NCI-H2171 treated with DMSO at 0.1 percent for 48 hours (cell line): ENCODE data around the gene OSGIN1.

ENCODE experiments used
- DNase-seq: peaks from one replicate; lab custom pipeline; 2025; lab: John Stamatoyannopoulos, UW

Gene OSGIN1

GRCh38 chr16:83958137-83958845, 5.3 kb downstream of the OSGIN1 start:
- no peak for DNase-seq

- DNase-seq = no peak
Observed at GRCh38 chr16:83958846-83959565, 6.0 kb downstream of the OSGIN1 start.

GRCh38 chr16:83959656-83960434, 6.8 kb downstream of the OSGIN1 start:
- no peak for DNase-seq

- DNase-seq = no peak
Observed at GRCh38 chr16:83960521-83961249, 7.6 kb downstream of the OSGIN1 start.

- DNase-seq = no peak
Observed at GRCh38 chr16:83961591-83961990, 8.6 kb downstream of the OSGIN1 start.

- no peak for DNase-seq
Observed at GRCh38 chr16:83963277-83964119, 10.5 kb downstream of the OSGIN1 start.

- no peak for DNase-seq
Observed at GRCh38 chr16:83964684-83965443, 11.8 kb downstream of the OSGIN1 start.

- DNase-seq = no peak
Observed at GRCh38 chr16:83965444-83966152, 12.6 kb downstream of the OSGIN1 start.

GRCh38 chr16:83966153-83966696, 13.2 kb downstream of the OSGIN1 start:
- no peak for DNase-seq

- peak; percentile 11 for DNase-seq
Observed at GRCh38 chr16:83967091-83967490, 14.1 kb downstream of the OSGIN1 start.

GRCh38 chr16:83967838-83968305, 14.8 kb downstream of the OSGIN1 start, which contains the start of gene NECAB2:
Gene NECAB2 (plus strand): TSS chr16:83968244. CDS start chr16:83968649, 405 bp downstream.
- DNase-seq = peak; percentile 13

GRCh38 chr16:83968306-83968851, 15.3 kb downstream of the OSGIN1 start:
- no peak for DNase-seq

GRCh38 chr16:83968891-83969649, 16.0 kb downstream of the OSGIN1 start:
- no peak for DNase-seq

GRCh38 chr16:83969771-83970429, 16.9 kb downstream of the OSGIN1 start:
- DNase-seq = no peak

GRCh38 chr16:83970430-83970815, 17.4 kb downstream of the OSGIN1 start:
- no peak for DNase-seq

- DNase-seq = no peak
Observed at GRCh38 chr16:83971165-83972130, 18.4 kb downstream of the OSGIN1 start.
